SU-DHL-6 (cell line): Measurements from ENCODE around the gene FABP1.

ENCODE experiments used
- EZH2phosphoT487 ChIP-seq: fragments of 200-600 bp; sonication (generic), shearing (Covaris generic); conservative IDR thresholded peaks from 2 replicates; pipeline ENCODE4 v1.6.1; 2018; ENCODE audit warnings: mild to moderate bottlenecking, antibody characterized with exemption, low read length, moderate library complexity, mixed read lengths
- TF ChIP-seq, protein P1 (sequence below): fragments of 200-600 bp; sonication (generic); IDR thresholded peaks from one replicate; pipeline ENCODE4 v1.5.1; 2017; ENCODE audit warnings: antibody characterized with exemption, mild to moderate bottlenecking, low read length, moderate library complexity; ENCODE audit not compliant: insufficient read depth, poor library complexity, severe bottlenecking

GRCh38 chr2:88141952-88142351 lies 14.1 kb upstream of the FABP1 start:
- TF ChIP-seq, protein P1, sequence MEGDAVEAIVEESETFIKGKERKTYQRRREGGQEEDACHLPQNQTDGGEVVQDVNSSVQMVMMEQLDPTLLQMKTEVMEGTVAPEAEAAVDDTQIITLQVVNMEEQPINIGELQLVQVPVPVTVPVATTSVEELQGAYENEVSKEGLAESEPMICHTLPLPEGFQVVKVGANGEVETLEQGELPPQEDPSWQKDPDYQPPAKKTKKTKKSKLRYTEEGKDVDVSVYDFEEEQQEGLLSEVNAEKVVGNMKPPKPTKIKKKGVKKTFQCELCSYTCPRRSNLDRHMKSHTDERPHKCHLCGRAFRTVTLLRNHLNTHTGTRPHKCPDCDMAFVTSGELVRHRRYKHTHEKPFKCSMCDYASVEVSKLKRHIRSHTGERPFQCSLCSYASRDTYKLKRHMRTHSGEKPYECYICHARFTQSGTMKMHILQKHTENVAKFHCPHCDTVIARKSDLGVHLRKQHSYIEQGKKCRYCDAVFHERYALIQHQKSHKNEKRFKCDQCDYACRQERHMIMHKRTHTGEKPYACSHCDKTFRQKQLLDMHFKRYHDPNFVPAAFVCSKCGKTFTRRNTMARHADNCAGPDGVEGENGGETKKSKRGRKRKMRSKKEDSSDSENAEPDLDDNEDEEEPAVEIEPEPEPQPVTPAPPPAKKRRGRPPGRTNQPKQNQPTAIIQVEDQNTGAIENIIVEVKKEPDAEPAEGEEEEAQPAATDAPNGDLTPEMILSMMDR: no peak
- TF ChIP-seq EZH2phosphoT487: no peak
